ENCODE data around the gene DNAJC1. TPM values are rescaled to one million over a fixed set of nuclear protein-coding genes. Genes with fewer than 3 reads are reported as not detected.

Gene DNAJC1
- polyA plus RNA-seq, 2 of the 4 experiments (the other 2 are of a cell fraction): 19.2 to 34.2 TPM

DNA sequence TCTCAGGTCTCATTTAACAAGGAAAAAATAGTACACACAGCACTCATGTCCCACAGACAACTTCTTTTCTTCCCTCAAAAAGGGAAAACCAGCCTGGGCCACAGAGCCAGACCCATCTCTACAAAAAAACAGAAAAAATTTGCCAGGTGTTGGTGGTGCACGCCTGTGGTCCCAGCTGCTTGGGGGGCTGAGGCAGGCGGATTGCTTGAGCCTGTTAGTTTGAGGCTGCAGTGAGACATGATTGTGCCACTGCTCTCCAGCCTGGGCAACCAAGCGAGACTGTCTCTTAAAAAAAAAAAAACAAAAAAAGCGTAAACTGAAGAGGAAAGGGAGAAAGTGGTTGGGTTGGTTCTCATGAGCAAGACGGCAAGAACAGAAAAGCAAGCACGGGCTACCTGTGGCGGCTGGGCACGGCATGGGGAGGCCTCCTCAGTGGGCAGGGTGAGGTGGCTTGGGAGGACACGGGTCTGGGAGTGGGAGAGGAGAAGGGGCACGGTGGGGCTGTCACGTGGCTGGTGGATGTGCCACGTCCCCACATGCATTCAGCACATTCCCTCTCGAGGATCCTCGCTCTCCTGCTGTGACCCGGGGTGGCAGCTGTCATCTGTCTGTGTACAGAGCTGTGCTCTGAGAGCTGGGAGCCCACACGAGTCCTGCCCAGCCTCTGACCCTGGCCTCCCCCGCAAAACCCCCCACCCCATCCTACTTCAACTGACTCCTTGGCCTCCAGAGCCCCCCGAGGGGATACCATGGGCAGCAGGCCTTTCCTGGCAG, 249.8 kb downstream of the DNAJC1 start (continued):
- TF ChIP-seq, protein P1, sequence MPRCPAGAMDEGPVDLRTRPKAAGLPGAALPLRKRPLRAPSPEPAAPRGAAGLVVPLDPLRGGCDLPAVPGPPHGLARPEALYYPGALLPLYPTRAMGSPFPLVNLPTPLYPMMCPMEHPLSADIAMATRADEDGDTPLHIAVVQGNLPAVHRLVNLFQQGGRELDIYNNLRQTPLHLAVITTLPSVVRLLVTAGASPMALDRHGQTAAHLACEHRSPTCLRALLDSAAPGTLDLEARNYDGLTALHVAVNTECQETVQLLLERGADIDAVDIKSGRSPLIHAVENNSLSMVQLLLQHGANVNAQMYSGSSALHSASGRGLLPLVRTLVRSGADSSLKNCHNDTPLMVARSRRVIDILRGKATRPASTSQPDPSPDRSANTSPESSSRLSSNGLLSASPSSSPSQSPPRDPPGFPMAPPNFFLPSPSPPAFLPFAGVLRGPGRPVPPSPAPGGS (IDR thresholded peaks at IDR 0.05): no peak
- no peak for TF ChIP-seq KDM5A (IDR thresholded peaks at IDR 0.05)

DNA sequence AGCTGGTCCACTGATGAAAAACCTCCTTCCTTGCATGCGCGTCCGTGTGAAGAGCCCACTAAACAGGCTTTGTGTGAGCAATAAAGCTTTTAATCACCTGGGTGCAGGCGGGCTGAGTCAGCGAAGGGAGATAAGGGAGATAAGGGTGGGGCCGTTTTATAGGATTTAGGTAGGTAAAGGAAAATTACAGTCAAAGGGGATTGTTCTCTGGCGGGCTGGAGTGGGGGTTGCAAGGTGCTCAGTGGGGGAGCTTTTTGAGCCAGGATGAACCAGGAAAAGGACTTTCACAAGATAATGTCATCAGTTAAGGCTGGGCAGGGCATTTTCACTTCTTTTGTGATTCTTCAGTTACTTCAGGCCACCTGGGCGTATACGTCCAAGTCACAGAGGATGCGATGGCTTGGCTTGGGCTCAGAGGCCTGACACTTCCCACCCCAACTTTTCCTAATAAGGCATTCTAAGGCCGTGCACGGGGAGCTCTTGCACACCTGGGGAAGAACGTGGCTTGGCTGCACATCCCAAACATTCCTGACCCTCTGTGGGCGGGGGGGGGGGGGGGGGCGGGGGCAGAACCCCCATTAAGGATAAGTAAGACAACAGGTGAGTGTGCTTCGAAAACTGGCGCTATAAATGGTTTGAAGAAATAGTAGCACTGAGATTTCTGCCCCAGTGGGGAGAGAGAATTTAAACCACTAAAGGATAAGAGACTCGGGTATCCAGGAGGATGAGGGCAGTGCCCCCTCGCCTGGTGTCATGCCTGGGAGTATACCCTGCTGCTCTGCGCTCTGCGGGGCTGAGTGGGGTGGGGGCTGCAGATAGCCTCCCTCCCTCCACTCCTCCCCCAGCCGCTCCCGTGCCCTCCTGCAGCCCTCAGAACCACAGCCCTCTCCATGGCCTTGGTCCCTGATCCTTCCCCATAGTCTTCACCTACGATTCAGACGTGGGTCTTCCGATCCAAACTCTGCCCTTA, 251.9 kb downstream of the DNAJC1 start:
- TF ChIP-seq NPAS2 (CRISPR knock-in tag; IDR thresholded peaks at IDR 0.05; ENCODE audit: borderline replicate concordance) (no peak), MAZ (IDR thresholded peaks at IDR 0.05; ENCODE audit: borderline replicate concordance, low read depth, low read length) (no peak), NFE2L2 (conservative IDR thresholded peaks at IDR 0.05; ENCODE audit: low read length) (no peak), ZNF302 (CRISPR knock-in tag; IDR thresholded peaks at IDR 0.05) (no peak), NR3C1 (IDR thresholded peaks at IDR 0.05) (no peak), TFCP2L1 (CRISPR knock-in tag; IDR thresholded peaks at IDR 0.05) (no peak), HDAC2 (IDR thresholded peaks at IDR 0.05) (no peak), CBX2 (IDR thresholded peaks at IDR 0.05; ENCODE audit: borderline replicate concordance, low read depth) (no peak), KDM5A (IDR thresholded peaks at IDR 0.05) (no peak), RNF2 (IDR thresholded peaks at IDR 0.05; ENCODE audit: borderline replicate concordance, low read depth) (no peak)
- TF ChIP-seq, protein P2, sequence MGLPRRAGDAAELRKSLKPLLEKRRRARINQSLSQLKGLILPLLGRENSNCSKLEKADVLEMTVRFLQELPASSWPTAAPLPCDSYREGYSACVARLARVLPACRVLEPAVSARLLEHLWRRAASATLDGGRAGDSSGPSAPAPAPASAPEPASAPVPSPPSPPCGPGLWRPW (IDR thresholded peaks at IDR 0.05): no peak
- TF ChIP-seq, protein P3, sequence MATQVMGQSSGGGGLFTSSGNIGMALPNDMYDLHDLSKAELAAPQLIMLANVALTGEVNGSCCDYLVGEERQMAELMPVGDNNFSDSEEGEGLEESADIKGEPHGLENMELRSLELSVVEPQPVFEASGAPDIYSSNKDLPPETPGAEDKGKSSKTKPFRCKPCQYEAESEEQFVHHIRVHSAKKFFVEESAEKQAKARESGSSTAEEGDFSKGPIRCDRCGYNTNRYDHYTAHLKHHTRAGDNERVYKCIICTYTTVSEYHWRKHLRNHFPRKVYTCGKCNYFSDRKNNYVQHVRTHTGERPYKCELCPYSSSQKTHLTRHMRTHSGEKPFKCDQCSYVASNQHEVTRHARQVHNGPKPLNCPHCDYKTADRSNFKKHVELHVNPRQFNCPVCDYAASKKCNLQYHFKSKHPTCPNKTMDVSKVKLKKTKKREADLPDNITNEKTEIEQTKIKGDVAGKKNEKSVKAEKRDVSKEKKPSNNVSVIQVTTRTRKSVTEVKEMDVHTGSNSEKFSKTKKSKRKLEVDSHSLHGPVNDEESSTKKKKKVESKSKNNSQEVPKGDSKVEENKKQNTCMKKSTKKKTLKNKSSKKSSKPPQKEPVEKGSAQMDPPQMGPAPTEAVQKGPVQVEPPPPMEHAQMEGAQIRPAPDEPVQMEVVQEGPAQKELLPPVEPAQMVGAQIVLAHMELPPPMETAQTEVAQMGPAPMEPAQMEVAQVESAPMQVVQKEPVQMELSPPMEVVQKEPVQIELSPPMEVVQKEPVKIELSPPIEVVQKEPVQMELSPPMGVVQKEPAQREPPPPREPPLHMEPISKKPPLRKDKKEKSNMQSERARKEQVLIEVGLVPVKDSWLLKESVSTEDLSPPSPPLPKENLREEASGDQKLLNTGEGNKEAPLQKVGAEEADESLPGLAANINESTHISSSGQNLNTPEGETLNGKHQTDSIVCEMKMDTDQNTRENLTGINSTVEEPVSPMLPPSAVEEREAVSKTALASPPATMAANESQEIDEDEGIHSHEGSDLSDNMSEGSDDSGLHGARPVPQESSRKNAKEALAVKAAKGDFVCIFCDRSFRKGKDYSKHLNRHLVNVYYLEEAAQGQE (IDR thresholded peaks at IDR 0.05): no peak
- WGBS (ENCODE audit: missing lambda C conversion rate): 80% methylated on average over 24 of the region's 26 CpGs
- Histone ChIP-seq H3K9me3 (no peaks in the 10 kb centered on the region), H3K27ac (no peak overlapping the region), H3K4me3 (no peak overlapping the region), H3K4me2 (no peak overlapping the region), H3K4me1 (no peaks in the 10 kb centered on the region)
- DNase-seq (ENCODE audit: low read depth in 1 of 2, low spot score in 1 of 2) (no peak), FAIRE-seq (no peak), ATAC-seq (no peak)
- POLR2A ChIA-PET: no interaction called here
- CTCF ChIA-PET: interaction anchor here (1.9 kb wide), 1 partner anchor 20 kb away, joined by 4 read pairs; no protein-coding TSS in a partner anchor

DNA sequence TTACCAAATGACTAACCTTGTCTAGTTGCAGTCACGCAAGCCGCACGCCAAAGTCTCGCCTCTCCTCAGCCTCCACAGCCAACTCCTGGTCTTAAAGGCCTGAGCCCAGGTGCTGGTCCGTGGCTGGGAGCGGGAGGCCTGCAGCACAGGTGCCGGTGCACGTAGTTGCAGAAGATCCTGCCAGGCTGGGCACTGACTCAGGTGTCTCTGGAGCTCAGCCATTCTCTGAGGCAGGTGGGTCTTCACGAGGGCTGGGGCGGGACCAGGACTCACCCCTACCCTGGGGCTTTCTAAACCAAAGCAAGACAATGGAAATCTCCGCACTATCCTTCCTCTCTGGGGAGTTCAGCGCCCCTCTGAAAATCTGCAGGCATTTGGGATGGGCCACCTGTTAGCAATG, 253.1 kb downstream of the DNAJC1 start:
- ATAC-seq: no peak
- Histone ChIP-seq H3K4me1 (no peaks in the 10 kb centered on the region), H3K9me3 (no peaks in the 10 kb centered on the region), H3K4me3 (no peak overlapping the region), H3K4me2 (no peak overlapping the region), H3K27ac (no peak overlapping the region)
- CTCF ChIA-PET: no interaction called here
- WGBS (ENCODE audit: missing lambda C conversion rate): 91% methylated on average over 12 of the region's 12 CpGs
- POLR2A ChIA-PET: no interaction called here
- DNase-seq (ENCODE audit: low read depth in 1 of 2, low spot score in 1 of 2): no peak
- no peak for TF ChIP-seq HOXA7 (CRISPR knock-in tag; IDR thresholded peaks at IDR 0.05)
- no peak for TF ChIP-seq ESRRA (IDR thresholded peaks at IDR 0.05; ENCODE audit: borderline replicate concordance, low read length)
- TF ChIP-seq HDAC2 (IDR thresholded peaks at IDR 0.05): no peak
- no peak for TF ChIP-seq RARB (CRISPR knock-in tag; IDR thresholded peaks at IDR 0.05)
- TF ChIP-seq RCOR1 (IDR thresholded peaks at IDR 0.05; ENCODE audit: low read depth, low read length): no peak
- TF ChIP-seq ZFP36 (IDR thresholded peaks at IDR 0.05; ENCODE audit: borderline replicate concordance, partially characterized antibody): no peak
- TF ChIP-seq RAD21 (conservative IDR thresholded peaks at IDR 0.05 in 1 of 2, IDR thresholded peaks at IDR 0.05 in 1 of 2): no peak
- no peak for TF ChIP-seq CBX2 (IDR thresholded peaks at IDR 0.05; ENCODE audit: borderline replicate concordance, low read depth)
- no peak for TF ChIP-seq JUN (IDR thresholded peaks at IDR 0.05)
- no peak for FAIRE-seq
